Nephron progenitor cell (in vitro differentiated cells): ENCODE measurements around the gene COL8A1.

ENCODE experiments used
- DNase-seq: peaks from one replicate; pipeline ENCODE4 v3.0.0; 2021
- H3K27ac Mint-ChIP-seq: 2 replicates; pipeline ENCODE4 v1.8.0; 2021; ENCODE audit warnings: mild to moderate bottlenecking, moderate library complexity, mixed read lengths
- H3K27me3 Mint-ChIP-seq: 2 replicates; pipeline ENCODE4 v1.8.0; 2021; ENCODE audit warnings: mild to moderate bottlenecking, low read depth, mixed read lengths; ENCODE audit not compliant: poor library complexity
- H3K36me3 Mint-ChIP-seq: 2 replicates; pipeline ENCODE4 v1.8.0; 2021; ENCODE audit warnings: low read depth, mixed read lengths
- H3K4me1 Mint-ChIP-seq: 2 replicates; pipeline ENCODE4 v1.8.0; 2021; ENCODE audit warnings: mixed read lengths
- H3K4me3 Mint-ChIP-seq: 2 replicates; pipeline ENCODE4 v1.8.0; 2021; ENCODE audit warnings: mild to moderate bottlenecking, moderate library complexity, mixed read lengths
- H3K9me3 Mint-ChIP-seq: 2 replicates; pipeline ENCODE4 v1.8.0; 2021; ENCODE audit warnings: mild to moderate bottlenecking, moderate library complexity, mixed read lengths
- TF ChIP-seq, protein P1 (sequence below): fragments of 200-600 bp; sonication (generic); IDR thresholded peaks from 2 replicates; pipeline ENCODE4 v1.5.0; 2021; ENCODE audit warnings: antibody characterized with exemption

The COL8A1 gene

DNA sequence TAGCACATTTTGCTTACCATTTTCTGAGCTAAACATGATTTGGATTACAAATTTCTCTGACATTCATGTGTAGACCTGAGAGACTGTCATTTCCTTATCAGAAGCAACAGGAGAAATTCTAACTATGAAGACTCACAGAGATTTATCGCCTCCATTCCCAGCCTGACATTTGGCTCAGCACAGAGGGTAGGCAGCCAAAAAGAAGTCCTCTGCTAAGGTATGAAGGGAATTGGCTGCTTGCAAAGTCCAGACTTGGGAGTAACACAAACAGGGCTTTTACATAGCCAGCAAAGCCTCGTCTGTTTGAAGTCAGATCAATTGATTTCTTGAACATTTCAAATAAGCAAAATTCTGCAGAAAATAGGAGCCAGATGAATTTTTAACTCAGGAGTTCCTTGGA, 122.2 kb downstream of the COL8A1 start:
- TF ChIP-seq, protein P1, sequence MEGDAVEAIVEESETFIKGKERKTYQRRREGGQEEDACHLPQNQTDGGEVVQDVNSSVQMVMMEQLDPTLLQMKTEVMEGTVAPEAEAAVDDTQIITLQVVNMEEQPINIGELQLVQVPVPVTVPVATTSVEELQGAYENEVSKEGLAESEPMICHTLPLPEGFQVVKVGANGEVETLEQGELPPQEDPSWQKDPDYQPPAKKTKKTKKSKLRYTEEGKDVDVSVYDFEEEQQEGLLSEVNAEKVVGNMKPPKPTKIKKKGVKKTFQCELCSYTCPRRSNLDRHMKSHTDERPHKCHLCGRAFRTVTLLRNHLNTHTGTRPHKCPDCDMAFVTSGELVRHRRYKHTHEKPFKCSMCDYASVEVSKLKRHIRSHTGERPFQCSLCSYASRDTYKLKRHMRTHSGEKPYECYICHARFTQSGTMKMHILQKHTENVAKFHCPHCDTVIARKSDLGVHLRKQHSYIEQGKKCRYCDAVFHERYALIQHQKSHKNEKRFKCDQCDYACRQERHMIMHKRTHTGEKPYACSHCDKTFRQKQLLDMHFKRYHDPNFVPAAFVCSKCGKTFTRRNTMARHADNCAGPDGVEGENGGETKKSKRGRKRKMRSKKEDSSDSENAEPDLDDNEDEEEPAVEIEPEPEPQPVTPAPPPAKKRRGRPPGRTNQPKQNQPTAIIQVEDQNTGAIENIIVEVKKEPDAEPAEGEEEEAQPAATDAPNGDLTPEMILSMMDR = no peak
- DNase-seq = no peak
- Mint-ChIP-seq H3K4me3 (no peak overlapping the region), H3K27ac (no peak overlapping the region), H3K36me3 (no peaks in the 10 kb centered on the region), H3K4me1 (no peaks in the 10 kb centered on the region), H3K27me3 (peaks cover 4% of the 10 kb centered on the region), H3K9me3 (no peaks in the 10 kb centered on the region)

DNA sequence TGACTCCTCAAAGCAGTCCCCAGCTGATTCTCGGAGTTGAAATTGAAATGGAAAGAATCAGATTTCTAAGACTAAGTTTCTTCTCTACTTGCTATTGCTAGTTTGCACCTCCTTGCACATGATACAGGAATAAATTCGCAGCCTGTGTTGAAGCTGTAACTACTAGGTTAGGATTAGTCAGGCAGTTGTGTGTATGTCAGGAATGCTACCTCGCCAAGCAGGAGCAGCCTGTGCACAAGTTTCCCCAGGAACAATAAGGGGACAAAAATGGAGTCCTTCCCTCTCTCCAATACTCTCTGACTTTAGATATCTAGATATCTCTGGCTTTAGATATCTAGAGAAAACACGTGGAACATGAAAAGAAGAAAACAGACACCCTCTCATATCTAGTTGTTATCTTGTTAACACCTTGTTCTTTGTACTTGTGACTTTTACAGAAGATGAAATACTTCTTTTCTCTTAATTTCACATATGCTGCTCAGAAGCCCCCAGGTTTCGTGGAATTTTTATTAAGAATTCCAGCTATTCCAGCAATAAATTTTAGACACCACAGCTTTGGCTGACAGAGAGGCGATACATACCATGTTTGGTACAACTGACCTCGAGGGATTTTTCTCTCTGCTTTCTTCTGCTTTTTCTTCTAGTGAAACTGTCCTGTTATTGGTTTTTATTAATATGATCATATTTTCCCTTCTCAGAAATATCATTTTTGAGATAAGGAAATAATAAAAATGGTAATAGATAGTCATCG, 123.2 kb downstream of the COL8A1 start:
- no peaks in the 10 kb centered on the region for H3K4me1 Mint-ChIP-seq
- H3K9me3 Mint-ChIP-seq = no peaks in the 10 kb centered on the region
- no peaks in the 10 kb centered on the region for H3K36me3 Mint-ChIP-seq
- no peak overlapping the region for H3K27ac Mint-ChIP-seq
- H3K27me3 Mint-ChIP-seq = no peaks in the 10 kb centered on the region
- no peak overlapping the region for H3K4me3 Mint-ChIP-seq
- TF ChIP-seq, protein P1 = no peak
- no peak for DNase-seq

DNA sequence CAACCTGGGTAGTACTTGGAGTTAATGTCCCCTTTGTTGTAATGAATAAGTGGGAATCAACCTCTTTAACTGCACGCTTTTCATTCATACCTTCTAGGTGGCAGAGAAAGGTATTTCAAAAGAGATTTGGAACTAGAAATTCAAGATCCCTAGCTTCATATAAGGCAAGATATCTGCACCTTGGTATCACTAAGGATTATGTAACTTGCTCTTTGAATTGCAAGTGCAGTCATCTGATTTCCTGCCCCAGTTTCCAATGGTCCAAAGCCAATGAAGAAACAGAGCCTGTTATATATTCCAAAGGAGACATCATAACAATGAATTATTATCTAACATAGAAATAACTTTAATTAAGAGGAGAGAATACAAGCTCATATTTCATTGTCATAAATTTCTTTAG, 124.5 kb downstream of the COL8A1 start:
- Mint-ChIP-seq H3K9me3 (no peaks in the 10 kb centered on the region), H3K36me3 (no peaks in the 10 kb centered on the region), H3K27ac (no peak overlapping the region), H3K4me3 (no peak overlapping the region), H3K4me1 (no peaks in the 10 kb centered on the region), H3K27me3 (no peaks in the 10 kb centered on the region)
- no peak for DNase-seq
- TF ChIP-seq, protein P1 = no peak

GRCh38 chr3:99764377-99764776, 126.0 kb downstream of the COL8A1 start:
- TF ChIP-seq, protein P1 = no peak
- no peak overlapping the region for H3K27ac Mint-ChIP-seq

DNA sequence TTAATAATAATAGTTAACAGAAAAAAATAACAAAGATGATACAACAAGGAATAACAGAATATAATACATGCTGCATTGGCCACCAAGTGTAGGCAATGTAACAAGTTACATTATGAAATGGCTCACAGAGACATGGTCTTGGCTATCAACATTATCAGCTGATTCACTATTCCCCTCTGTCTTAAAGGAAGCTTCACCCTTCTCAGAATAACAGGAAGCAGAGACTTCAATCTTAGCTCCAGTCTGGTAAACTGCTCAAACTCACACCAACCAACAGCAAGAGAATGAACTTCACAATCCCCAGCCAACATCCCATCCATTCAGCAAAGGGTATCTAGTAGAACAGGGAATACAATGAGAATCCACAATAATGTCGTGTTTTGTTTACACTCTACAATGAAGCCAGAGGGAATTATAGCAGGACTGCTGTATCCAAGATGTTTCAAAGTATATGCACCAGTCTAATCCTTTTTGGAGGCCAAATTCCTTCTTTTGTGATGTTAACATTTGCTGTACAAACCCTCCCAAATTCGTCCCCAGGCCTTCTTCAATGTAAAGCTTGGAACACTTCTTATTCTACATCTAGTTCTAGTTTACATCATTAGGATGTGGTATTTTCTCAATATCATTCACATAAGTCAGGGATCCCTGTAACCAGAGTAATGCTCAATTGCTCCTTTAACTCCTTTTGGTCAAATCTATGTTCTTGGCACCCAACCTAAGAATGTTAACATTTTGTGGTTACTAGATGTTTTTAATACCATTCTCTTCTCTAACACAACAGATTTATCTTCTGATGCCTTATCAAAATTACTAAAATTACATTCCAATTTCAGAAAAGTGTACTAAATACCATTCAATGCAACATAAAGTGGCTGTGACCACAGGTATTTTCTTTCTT, 126.9 kb downstream of the COL8A1 start:
- DNase-seq = no peak
- no peaks in the 10 kb centered on the region for H3K4me1 Mint-ChIP-seq
- no peaks in the 10 kb centered on the region for H3K9me3 Mint-ChIP-seq
- no peak overlapping the region for H3K4me3 Mint-ChIP-seq
- H3K36me3 Mint-ChIP-seq = no peaks in the 10 kb centered on the region
- no peaks in the 10 kb centered on the region for H3K27me3 Mint-ChIP-seq
- TF ChIP-seq, protein P1 = no peak
- no peak overlapping the region for H3K27ac Mint-ChIP-seq

More at GRCh38 chr3:99764377-99764776, 126.0 kb downstream of the COL8A1 start:
- Mint-ChIP-seq H3K36me3 (no peaks in the 10 kb centered on the region), H3K9me3 (no peaks in the 10 kb centered on the region), H3K27me3 (no peaks in the 10 kb centered on the region), H3K4me1 (no peaks in the 10 kb centered on the region), H3K4me3 (no peak overlapping the region)
- no peak for DNase-seq
